ENCODE data around the gene TMEM178A.

- TF ChIP-seq, protein P1, sequence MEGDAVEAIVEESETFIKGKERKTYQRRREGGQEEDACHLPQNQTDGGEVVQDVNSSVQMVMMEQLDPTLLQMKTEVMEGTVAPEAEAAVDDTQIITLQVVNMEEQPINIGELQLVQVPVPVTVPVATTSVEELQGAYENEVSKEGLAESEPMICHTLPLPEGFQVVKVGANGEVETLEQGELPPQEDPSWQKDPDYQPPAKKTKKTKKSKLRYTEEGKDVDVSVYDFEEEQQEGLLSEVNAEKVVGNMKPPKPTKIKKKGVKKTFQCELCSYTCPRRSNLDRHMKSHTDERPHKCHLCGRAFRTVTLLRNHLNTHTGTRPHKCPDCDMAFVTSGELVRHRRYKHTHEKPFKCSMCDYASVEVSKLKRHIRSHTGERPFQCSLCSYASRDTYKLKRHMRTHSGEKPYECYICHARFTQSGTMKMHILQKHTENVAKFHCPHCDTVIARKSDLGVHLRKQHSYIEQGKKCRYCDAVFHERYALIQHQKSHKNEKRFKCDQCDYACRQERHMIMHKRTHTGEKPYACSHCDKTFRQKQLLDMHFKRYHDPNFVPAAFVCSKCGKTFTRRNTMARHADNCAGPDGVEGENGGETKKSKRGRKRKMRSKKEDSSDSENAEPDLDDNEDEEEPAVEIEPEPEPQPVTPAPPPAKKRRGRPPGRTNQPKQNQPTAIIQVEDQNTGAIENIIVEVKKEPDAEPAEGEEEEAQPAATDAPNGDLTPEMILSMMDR (IDR thresholded peaks at IDR 0.05) = no peak
- no peak for TF ChIP-seq POLR2A (IDR thresholded peaks at IDR 0.05)
These were observed 27.5 kb downstream of the TMEM178A start for GRCh38 chr2:39693245-39693644.
